ENCODE measurements around the gene ANO10. TPM values are rescaled to one million over a fixed set of nuclear protein-coding genes. Genes with fewer than 3 reads are reported as not detected.

Gene ANO10
- total RNA-seq, 1 experiment from 2014 or later, result 26.6 TPM

- Histone ChIP-seq H3K4me1 (ENCODE audit: control insufficient read depth, insufficient read depth, low read length) (no peaks in the 10 kb centered on the region), H3K27ac (ENCODE audit: low read length) (no peak overlapping the region), H3K27me3 (ENCODE audit: control insufficient read depth, insufficient read depth, low read length) (no peaks in the 10 kb centered on the region), H3K36me3 (ENCODE audit: control insufficient read depth, insufficient read depth, low read length) (no peaks in the 10 kb centered on the region; the same call in 1 of the 2 replicates), H3K9me3 (ENCODE audit: control insufficient read depth, insufficient read depth, low read depth, low read length) (no peaks in the 10 kb centered on the region), H3K4me3 (ENCODE audit: low read depth in 2 of 2, low read length in 2 of 2) (no peak overlapping the region)
- ChIA-PET POLR2A (no interaction called here), CTCF (no interaction called here)
- no TSS peak for BruUV-seq (replicated peaks)
- in situ Hi-C loops (cut with HindIII; ENCODE audit: low pct_unique_long_range_greater_than_20kb, low sequenced_read_pairs) (no loop called here), intact Hi-C loops (cut with micrococcal nuclease; ENCODE audit: unreplicated experiment) (no loop called here)
- DNase-seq (ENCODE audit: low read depth, low spot score), result no peak
- no peak for ATAC-seq
- TF ChIP-seq POLR2AphosphoS5 (IDR thresholded peaks at IDR 0.05; ENCODE audit: low read depth, low read length) (no peak), SIN3A (IDR thresholded peaks at IDR 0.05; ENCODE audit: borderline replicate concordance, insufficient read depth, low read depth, low read length) (no peak)
Measured at GRCh38 chr3:43328653-43329052, 293.2 kb downstream of the ANO10 start.

GRCh38 chr3:43327582-43327979 is 294.2 kb downstream of the ANO10 start:
- Histone ChIP-seq H3K4me3 (ENCODE audit: low read depth in 2 of 2, low read length in 2 of 2) (no peak overlapping the region), H3K27ac (ENCODE audit: low read length) (no peak overlapping the region), H3K27me3 (ENCODE audit: control insufficient read depth, insufficient read depth, low read length) (no peaks in the 10 kb centered on the region), H3K36me3 (ENCODE audit: control insufficient read depth, insufficient read depth, low read length) (no peaks in the 10 kb centered on the region; the same call in 1 of the 2 replicates), H3K4me1 (ENCODE audit: control insufficient read depth, insufficient read depth, low read length) (no peaks in the 10 kb centered on the region), H3K9me3 (ENCODE audit: control insufficient read depth, insufficient read depth, low read depth, low read length) (no peaks in the 10 kb centered on the region)
- ChIA-PET CTCF (no interaction called here), POLR2A (interaction anchor here (0.6 kb wide), 1 partner anchor 31 kb away, joined by 6 read pairs; no protein-coding TSS in a partner anchor)
- in situ Hi-C loops (cut with HindIII; ENCODE audit: low pct_unique_long_range_greater_than_20kb, low sequenced_read_pairs) (no loop called here), intact Hi-C loops (cut with micrococcal nuclease; ENCODE audit: unreplicated experiment) (no loop called here)
- DNase-seq (ENCODE audit: low read depth, low spot score) (no peak), ATAC-seq (no peak)
- TF ChIP-seq POLR2AphosphoS5 (IDR thresholded peaks at IDR 0.05; ENCODE audit: low read depth, low read length), result no peak
- no peak for TF ChIP-seq REST (IDR thresholded peaks at IDR 0.05; ENCODE audit: insufficient read depth in 1 of 2, low read depth in 2 of 2, low read length in 1 of 2)
- TF ChIP-seq SIN3A (IDR thresholded peaks at IDR 0.05; ENCODE audit: borderline replicate concordance, insufficient read depth, low read depth, low read length), result no peak
- no peak for TF ChIP-seq TCF7L2 (IDR thresholded peaks at IDR 0.05; ENCODE audit: low read depth, low read length)
- no peak for TF ChIP-seq CTCF (IDR thresholded peaks at IDR 0.05)
- no TSS peak for BruUV-seq (replicated peaks)

- in situ Hi-C loops (cut with HindIII; ENCODE audit: low pct_unique_long_range_greater_than_20kb, low sequenced_read_pairs) (no loop called here), intact Hi-C loops (cut with micrococcal nuclease; ENCODE audit: unreplicated experiment) (no loop called here)
- ChIA-PET CTCF (no interaction called here), POLR2A (no interaction called here)
- no peak for TF ChIP-seq SIN3A (IDR thresholded peaks at IDR 0.05; ENCODE audit: borderline replicate concordance, insufficient read depth, low read depth, low read length)
- TF ChIP-seq POLR2AphosphoS5 (IDR thresholded peaks at IDR 0.05; ENCODE audit: low read depth, low read length), result no peak
- TF ChIP-seq CTCF (IDR thresholded peaks at IDR 0.05), result no peak
- no peak for TF ChIP-seq REST (IDR thresholded peaks at IDR 0.05; ENCODE audit: insufficient read depth in 1 of 2, low read depth in 2 of 2, low read length in 1 of 2)
- no peak for TF ChIP-seq TCF7L2 (IDR thresholded peaks at IDR 0.05; ENCODE audit: low read depth, low read length)
- Histone ChIP-seq H3K9me3 (ENCODE audit: control insufficient read depth, insufficient read depth, low read depth, low read length) (no peaks in the 10 kb centered on the region), H3K4me1 (ENCODE audit: control insufficient read depth, insufficient read depth, low read length) (no peaks in the 10 kb centered on the region), H3K4me3 (ENCODE audit: low read depth in 2 of 2, low read length in 2 of 2) (no peak overlapping the region), H3K36me3 (ENCODE audit: control insufficient read depth, insufficient read depth, low read length) (no peaks in the 10 kb centered on the region; the same call in 1 of the 2 replicates), H3K27ac (ENCODE audit: low read length) (no peak overlapping the region), H3K27me3 (ENCODE audit: control insufficient read depth, insufficient read depth, low read length) (no peaks in the 10 kb centered on the region)
- BruUV-seq (replicated peaks), result no TSS peak
- no peak for ATAC-seq
- DNase-seq (ENCODE audit: low read depth, low spot score), result no peak
Measured at GRCh38 chr3:43326891-43327581, 294.8 kb downstream of the ANO10 start.

Data from Panc1 (cell line).